Memory B cell (primary cell): ENCODE data around the gene PLEKHN1.

Experiments used
- ATAC-seq: fragments of 150-1000 bp; cut with Tn5 transposase; 2 replicates; pipeline ENCODE4 v1.10.0; 2021; ENCODE audit warnings: low read depth, mild to moderate bottlenecking, moderate library complexity
- DNase-seq, 2 donors: peaks; one replicate each; pipeline ENCODE4 v3.0.0; 2022; ENCODE audit warnings: low spot score in 2 of 2
- H3K27ac Mint-ChIP-seq: one replicate; pipeline ENCODE4 v1.8.0; 2022; ENCODE audit warnings: mild to moderate bottlenecking, moderate library complexity, mixed read lengths
- H3K27me3 Mint-ChIP-seq: one replicate; pipeline ENCODE4 v1.8.0; 2022; ENCODE audit warnings: mixed read lengths
- H3K36me3 Mint-ChIP-seq: one replicate; pipeline ENCODE4 v1.8.0; 2022; ENCODE audit warnings: mild to moderate bottlenecking, mixed read lengths
- H3K4me1 Mint-ChIP-seq: one replicate; pipeline ENCODE4 v1.8.0; 2022; ENCODE audit warnings: mixed read lengths
- H3K4me3 Mint-ChIP-seq: one replicate; pipeline ENCODE4 v1.8.0; 2022; ENCODE audit warnings: mild to moderate bottlenecking, moderate library complexity, mixed read lengths
- H3K9me3 Mint-ChIP-seq: one replicate; pipeline ENCODE4 v1.8.0; 2022; ENCODE audit warnings: mixed read lengths

PLEKHN1 gene

DNA sequence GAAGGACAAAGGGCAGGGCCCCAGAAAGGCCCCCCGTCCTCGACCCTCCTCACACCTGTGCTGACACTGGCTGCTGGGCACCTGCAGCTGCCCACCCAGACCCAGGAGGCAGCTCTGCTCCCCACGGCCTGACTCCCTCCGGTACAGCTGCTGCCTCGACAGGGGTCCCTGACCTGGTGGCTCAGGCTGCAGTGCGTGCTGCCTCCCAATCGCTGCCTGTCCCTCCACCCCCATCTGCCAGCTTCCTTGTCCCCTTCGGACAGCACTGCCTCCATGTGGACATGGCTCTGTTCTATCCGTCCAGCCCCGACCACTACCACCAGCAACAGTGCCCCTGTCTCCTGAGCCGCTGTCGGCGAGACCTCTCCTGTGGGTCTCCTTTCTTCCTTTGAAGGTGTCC is 11.4 kb upstream of the PLEKHN1 start:
- Mint-ChIP-seq H3K27me3 (no peaks in the 10 kb centered on the region), H3K4me3 (no peak overlapping the region), H3K9me3 (no peaks in the 10 kb centered on the region), H3K4me1 (peaks cover 11% of the 10 kb centered on the region), H3K27ac (no peak overlapping the region), H3K36me3 (peaks cover 35% of the 10 kb centered on the region)
- ATAC-seq = no peak
- no peak for DNase-seq

DNA sequence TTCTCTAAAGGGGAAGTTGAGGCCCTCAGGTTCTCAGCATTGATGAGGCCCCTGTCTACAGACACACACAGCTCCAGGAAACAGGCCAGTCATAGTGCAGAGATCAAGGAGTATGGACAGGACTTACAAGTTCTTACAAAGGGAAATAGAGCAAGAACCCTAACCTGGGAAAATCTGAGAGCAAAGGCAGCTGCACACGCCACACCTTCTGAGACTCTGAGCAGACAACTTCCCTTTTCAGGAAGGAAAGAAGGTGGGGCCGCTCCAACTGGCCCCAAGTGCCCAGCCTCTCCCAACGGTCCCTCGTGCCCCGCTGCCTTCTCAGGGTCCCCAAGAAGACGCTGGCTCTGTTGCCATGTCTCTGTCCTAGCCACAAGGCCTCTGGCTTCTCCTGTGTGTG is 10.8 kb upstream of the PLEKHN1 start:
- Mint-ChIP-seq H3K27ac (no peak overlapping the region), H3K4me1 (peaks cover 11% of the 10 kb centered on the region), H3K36me3 (peaks cover 32% of the 10 kb centered on the region), H3K27me3 (no peaks in the 10 kb centered on the region), H3K9me3 (no peaks in the 10 kb centered on the region), H3K4me3 (no peak overlapping the region)
- DNase-seq = no peak
- ATAC-seq = no peak

DNA sequence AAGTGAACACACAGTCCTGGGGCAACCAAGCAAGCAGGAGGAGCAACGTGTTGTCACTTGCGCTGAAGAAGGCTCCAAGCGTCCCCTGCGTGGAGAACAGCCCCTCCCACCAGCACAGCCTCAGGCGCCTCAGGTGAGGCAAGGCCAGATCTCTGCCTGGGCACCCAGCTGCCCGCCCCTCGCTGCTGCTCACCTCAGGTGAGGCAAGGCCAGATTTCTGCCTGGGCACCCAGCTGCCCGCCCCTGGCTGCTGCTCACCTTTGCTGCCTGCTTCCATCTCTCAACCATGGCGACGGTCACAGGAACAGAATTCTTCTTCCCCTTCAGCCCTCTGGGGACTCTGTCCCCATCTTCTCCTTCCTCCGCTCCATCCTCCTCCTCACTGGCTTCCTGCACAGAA is 9.6 kb upstream of the PLEKHN1 start:
- H3K4me1 Mint-ChIP-seq = peaks cover 11% of the 10 kb centered on the region
- no peak overlapping the region for H3K4me3 Mint-ChIP-seq
- no peak for DNase-seq
- H3K27me3 Mint-ChIP-seq = no peaks in the 10 kb centered on the region
- no peak overlapping the region for H3K27ac Mint-ChIP-seq
- ATAC-seq = no peak
- H3K36me3 Mint-ChIP-seq = peaks cover 25% of the 10 kb centered on the region
- H3K9me3 Mint-ChIP-seq = no peaks in the 10 kb centered on the region

DNA sequence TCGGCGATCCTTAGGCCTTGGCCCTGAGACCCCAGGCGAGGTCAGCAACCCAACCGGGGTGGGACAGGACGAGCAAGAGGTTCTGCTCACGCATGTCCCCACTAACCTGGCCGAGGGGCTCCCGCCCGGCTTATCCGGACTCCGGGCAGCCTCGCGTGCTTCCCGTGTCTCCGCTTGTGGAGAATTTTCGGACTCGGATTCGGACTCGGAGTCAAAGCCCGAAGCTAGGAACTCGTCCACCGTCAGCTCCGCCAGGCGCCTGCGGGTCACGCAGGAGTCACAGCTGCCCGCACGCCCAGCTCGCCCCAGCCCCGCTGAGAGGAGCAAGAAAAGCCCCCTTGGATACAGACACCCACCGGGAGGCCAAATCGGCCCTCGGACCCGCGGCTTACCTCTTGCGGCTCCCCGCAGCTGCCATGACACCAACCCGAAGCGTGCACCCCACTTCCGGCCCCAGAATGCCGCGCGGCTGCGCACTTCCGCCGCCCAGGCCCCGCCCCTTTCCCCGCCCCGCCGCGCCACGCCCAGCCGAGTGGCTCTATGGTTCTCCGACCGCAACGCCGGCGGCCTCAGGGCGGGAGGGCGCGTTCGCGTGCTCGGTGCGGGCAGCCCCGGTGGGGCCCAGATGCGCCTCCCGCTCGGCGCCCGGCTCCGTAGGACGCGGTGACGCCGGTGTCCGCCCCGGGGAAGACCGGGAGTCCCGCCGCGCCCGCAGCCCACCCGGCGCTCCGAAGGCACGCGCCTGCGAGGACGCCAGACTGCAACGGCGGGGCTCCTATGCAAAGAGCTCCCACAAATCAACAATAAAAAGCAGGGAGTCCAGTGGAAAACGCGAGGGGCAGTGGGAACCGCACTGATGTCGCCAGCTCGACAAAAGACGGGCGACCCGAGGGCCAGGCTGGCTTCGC is 7.2 kb upstream of the PLEKHN1 start, which contains the start of gene NOC2L:
NOC2L (minus strand) TSS at position 434 of the 908 bp plus-strand sequence; CDS start at position 418, 16 bp downstream.
- DNase-seq (peak; percentile 91 to 94), ATAC-seq (peak; percentile 87)
- Mint-ChIP-seq H3K27me3 (no peaks in the 10 kb centered on the region), H3K27ac (peak within 1 kb of the TSS; percentile 76), H3K36me3 (peaks cover 19% of the 10 kb centered on the region), H3K9me3 (no peaks in the 10 kb centered on the region), H3K4me1 (peaks cover 14% of the 10 kb centered on the region), H3K4me3 (peak within 1 kb of the TSS; percentile 89)

DNA sequence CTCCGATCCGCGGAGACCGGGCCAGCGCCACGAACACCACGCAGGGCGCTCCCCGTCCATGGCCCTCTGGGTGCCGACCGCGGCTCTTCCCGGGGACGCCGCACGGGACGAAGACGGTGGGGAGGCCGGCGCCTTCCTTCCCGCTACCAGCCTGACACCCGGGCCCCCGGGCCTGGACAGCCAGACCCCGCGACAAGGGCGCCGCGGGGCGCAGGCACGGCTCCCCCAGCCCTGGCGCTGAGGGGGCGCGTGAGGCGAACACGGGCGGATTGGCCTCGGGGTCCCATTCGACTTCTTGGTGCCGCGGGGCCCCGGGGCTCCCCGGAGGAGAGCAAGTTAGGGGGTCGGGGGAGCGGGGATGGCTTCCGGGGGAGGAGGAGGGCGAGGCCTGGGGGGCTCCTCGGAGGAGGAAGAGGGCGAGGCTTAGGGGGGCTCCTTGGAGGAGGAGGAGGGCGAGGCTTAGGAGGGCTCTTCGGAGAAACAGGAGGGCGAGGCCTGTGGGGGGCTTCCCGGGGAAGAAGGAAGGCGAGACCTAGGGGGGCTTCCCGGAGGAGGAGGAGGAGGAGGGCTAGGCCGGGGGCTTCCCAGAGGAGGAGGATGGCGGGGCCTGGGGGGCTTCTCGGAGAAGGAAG is 6.4 kb upstream of the PLEKHN1 start:
- peak overlapping the region; percentile 76 for H3K27ac Mint-ChIP-seq
- peak overlapping the region; percentile 89 for H3K4me3 Mint-ChIP-seq
- H3K4me1 Mint-ChIP-seq = peaks cover 14% of the 10 kb centered on the region
- peaks cover 19% of the 10 kb centered on the region for H3K36me3 Mint-ChIP-seq
- ATAC-seq (no peak), DNase-seq (no peak)
- no peaks in the 10 kb centered on the region for H3K27me3 Mint-ChIP-seq
- no peaks in the 10 kb centered on the region for H3K9me3 Mint-ChIP-seq

DNA sequence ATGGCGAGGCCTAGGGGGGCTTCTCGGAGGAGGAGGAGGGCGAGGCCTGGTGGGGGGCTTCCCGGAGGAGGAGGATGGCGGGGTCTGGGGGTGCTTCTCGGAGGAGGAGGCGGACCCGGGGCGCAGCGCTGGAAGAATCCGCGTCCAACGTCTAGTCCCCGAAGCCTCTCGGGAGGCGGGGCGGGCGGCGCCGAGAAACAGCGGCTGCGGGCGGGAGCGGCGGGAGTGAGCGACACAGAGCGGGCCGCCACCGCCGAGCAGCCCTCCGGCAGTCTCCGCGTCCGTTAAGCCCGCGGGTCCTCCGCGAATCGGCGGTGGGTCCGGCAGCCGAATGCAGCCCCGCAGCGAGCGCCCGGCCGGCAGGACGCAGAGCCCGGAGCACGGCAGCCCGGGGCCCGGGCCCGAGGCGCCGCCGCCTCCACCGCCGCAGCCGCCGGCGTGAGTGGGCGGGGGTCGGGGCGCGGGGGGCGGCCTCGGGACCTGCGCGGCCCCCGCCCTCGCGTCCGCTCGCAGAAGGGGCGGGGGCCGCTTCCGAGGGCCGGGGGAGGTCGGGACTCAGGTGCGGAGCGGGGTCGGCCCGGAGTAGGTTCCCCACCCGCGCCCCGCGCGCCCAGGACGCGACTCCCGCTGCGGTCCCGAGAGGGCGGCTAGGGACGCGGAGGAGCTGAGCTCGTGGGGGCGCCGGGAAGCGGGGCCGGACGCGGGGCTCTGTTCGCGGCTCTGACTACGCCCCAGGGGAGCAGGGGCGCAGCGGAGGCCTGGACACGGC is 5.7 kb upstream of the PLEKHN1 start, which contains the start of gene KLHL17:
KLHL17 (plus strand) TSS at position 222 of the 769 bp plus-strand sequence; CDS start at position 332, 110 bp downstream.
- peaks cover 14% of the 10 kb centered on the region for H3K4me1 Mint-ChIP-seq
- H3K36me3 Mint-ChIP-seq = peaks cover 14% of the 10 kb centered on the region
- ATAC-seq = peak; percentile 62
- peak; percentile 71 to 76 for DNase-seq
- peak within 1 kb of the TSS; percentile 89 for H3K4me3 Mint-ChIP-seq
- H3K27ac Mint-ChIP-seq = peak within 1 kb of the TSS; percentile 76
- H3K9me3 Mint-ChIP-seq = no peaks in the 10 kb centered on the region
- no peaks in the 10 kb centered on the region for H3K27me3 Mint-ChIP-seq

DNA sequence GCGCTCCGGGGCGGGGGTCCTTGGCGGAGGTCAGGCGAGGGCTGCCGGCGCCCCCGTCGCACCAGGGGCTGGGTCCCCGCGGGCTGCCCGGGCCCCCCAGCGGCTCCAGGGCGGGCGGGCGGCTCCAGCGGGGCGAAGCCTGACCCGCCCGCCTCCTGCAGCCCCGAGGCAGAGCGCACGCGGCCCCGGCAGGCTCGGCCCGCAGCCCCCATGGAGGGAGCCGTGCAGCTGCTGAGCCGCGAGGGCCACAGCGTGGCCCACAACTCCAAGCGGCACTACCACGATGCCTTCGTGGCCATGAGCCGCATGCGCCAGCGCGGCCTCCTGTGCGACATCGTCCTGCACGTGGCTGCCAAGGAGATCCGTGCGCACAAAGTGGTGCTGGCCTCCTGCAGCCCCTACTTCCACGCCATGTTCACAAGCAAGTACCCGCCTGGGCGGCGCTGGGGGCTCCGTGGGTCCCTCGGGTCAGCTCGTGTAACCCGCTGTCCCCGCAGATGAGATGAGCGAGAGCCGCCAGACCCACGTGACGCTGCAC is 5.1 kb upstream of the PLEKHN1 start:
- DNase-seq (no peak), ATAC-seq (no peak)
- peaks cover 14% of the 10 kb centered on the region for H3K4me1 Mint-ChIP-seq
- peak overlapping the region; percentile 80 for H3K4me3 Mint-ChIP-seq
- H3K36me3 Mint-ChIP-seq = peaks cover 11% of the 10 kb centered on the region
- no peak overlapping the region for H3K27ac Mint-ChIP-seq
- H3K9me3 Mint-ChIP-seq = no peaks in the 10 kb centered on the region
- no peaks in the 10 kb centered on the region for H3K27me3 Mint-ChIP-seq

DNA sequence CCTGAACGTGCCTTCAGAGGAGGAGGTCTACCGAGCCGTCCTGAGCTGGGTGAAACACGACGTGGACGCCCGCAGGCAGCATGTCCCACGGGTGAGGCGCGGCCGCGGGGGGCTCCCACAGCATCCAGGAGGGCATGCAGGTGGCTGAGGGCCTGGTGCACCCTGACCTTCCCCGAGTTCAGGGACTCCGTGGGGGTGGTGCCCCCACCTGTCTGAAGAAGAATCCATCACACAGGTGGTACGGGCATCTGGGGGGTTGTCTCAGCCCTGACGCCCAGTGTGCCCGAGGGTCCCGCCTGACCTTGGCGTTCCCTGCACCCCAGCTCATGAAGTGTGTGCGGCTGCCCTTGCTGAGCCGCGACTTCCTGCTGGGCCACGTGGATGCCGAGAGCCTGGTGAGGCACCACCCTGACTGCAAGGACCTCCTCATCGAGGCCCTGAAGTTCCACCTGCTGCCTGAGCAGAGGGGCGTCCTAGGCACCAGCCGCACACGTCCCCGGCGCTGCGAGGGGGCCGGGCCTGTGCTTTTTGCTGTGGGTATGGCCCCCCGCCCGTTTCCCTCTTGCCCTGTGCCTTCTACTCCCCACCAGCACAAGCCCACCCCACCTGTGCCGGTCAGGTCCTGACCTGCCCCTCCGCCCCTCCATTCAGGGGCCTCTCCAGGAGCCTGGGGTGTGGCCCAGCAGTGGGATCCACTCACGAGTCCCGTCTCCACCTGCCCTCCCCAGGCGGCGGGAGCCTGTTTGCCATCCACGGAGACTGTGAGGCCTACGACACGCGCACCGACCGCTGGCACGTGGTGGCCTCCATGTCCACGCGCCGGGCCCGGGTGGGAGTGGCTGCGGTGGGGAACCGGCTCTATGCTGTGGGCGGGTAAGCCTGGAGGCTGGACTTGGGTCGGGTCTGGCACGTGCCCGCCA is 3.6 kb upstream of the PLEKHN1 start:
- DNase-seq (no peak), ATAC-seq (no peak)
- Mint-ChIP-seq H3K36me3 (peaks cover 5% of the 10 kb centered on the region), H3K4me1 (peaks cover 8% of the 10 kb centered on the region), H3K27ac (no peak overlapping the region), H3K9me3 (no peaks in the 10 kb centered on the region), H3K27me3 (no peaks in the 10 kb centered on the region), H3K4me3 (peak overlapping the region; percentile 80)

DNA sequence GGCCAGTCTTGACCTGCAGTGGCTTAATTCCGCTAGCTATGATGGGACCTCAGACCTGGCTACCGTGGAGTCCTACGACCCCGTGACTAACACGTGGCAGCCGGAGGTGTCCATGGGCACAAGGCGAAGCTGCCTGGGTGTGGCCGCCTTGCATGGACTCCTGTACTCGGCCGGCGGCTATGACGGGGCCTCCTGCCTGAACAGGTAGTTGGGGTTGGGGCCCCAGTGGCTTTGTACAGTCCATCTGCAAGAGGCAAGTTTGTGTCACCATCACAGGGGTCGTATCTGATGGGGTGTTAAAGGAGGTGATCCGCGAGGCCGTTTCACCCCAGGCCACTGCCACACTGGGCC is 3.0 kb upstream of the PLEKHN1 start:
- Mint-ChIP-seq H3K4me3 (no peak overlapping the region), H3K27me3 (peaks cover under 1% of the 10 kb centered on the region), H3K27ac (no peak overlapping the region), H3K9me3 (no peaks in the 10 kb centered on the region), H3K36me3 (peaks cover 3% of the 10 kb centered on the region), H3K4me1 (peaks cover 5% of the 10 kb centered on the region)
- DNase-seq = no peak
- ATAC-seq = no peak

DNA sequence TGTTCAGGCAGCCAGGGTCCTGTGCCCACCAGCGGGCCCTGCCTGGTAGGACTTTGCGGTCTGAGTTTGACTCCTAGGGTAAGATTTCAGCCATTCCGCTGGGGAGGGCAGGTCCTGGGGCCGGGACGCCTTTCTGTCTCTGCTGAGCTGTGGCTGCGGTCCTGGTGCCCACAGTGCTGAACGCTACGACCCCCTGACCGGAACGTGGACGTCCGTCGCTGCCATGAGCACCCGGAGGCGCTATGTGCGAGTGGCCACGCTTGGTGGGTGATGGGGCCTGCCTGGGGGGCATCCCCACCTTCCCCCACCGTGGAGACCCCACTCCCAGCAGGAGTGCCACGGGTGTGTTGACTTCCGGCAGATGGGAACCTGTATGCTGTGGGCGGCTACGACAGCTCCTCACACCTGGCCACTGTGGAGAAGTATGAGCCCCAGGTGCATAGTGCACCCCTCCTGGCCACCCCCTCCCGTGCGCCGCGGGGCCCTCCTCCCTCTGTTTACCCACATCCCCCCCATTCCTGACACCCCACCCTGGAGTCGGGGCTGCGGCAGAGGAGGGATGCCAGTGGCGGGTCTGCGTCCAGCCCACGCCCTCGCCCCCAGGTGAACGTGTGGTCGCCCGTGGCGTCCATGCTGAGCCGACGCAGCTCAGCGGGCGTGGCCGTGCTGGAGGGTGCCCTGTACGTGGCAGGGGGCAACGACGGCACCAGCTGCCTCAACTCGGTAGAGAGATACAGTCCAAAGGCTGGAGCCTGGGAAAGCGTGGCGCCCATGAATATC is 2.3 kb upstream of the PLEKHN1 start:
- Mint-ChIP-seq H3K36me3 (peaks cover 1% of the 10 kb centered on the region), H3K27ac (no peak overlapping the region), H3K4me1 (peaks cover 6% of the 10 kb centered on the region), H3K27me3 (peaks cover 4% of the 10 kb centered on the region), H3K4me3 (no peak overlapping the region), H3K9me3 (no peaks in the 10 kb centered on the region)
- DNase-seq (no peak), ATAC-seq (no peak)

DNA sequence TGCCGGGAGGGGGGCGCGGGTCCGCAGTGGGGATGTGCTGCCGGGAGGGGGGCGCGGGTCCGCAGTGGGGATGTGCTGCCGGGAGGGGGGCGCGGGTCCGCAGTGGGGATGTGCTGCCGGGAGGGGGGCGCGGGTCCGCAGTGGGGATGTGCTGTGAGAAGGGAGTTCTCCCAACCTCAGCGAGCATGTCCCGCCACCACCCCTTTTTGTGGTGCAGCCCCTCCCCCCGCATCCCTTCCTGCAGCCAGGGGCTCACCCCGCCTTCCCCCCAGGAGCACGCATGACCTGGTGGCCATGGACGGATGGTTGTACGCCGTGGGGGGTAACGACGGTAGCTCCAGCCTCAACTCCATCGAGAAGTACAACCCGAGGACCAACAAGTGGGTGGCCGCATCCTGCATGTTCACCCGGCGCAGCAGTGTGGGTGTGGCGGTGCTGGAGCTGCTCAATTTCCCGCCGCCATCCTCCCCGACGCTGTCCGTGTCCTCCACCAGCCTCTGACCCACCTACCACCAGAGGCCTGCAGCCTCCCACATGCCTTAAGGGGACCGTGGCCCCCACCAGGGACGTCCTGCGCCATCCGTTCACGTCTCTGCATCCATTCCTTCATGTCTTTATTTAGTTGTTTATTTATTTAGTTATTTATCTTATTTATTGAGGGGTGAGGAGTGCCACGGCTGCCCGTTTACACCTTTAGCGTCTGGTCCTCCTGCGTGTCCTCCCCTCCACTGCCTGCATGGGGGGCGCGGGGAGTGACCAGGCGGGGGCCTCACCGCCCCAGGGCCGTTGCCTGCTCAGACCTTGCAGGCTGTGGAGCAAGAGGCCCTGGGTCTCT is 1.4 kb upstream of the PLEKHN1 start:
- Mint-ChIP-seq H3K9me3 (no peaks in the 10 kb centered on the region), H3K4me3 (peak overlapping the region; percentile 25), H3K27me3 (peaks cover 11% of the 10 kb centered on the region), H3K36me3 (peaks cover 1% of the 10 kb centered on the region), H3K4me1 (peaks cover 6% of the 10 kb centered on the region), H3K27ac (no peak overlapping the region)
- no peak for DNase-seq
- ATAC-seq = no peak
